Keratinocyte (primary cell): ENCODE results near the gene BOD1. TPM values are rescaled to one million over a fixed set of nuclear protein-coding genes. Genes with fewer than 3 reads are reported as not detected.
A peak's percentile ranks its signal among the peaks of the same experiment; 100 is the strongest.

Experiments used
- DNase-seq: peaks from one replicate; pipeline ENCODE4 v3.0.0-alpha.2; 2011; ENCODE audit warnings: low read depth, missing footprints, low spot score
- FAIRE-seq: peaks from 2 replicates; lab custom pipeline; 2011; peaks lifted over from hg19 to GRCh38; lab: Jason Lieb, UNC
- H2AFZ ChIP-seq: 2 replicates; pipeline ENCODE4 v1.6.0; 2012; ENCODE audit warnings: low read length, control low read depth, inconsistent platforms; ENCODE audit not compliant: control insufficient read depth
- H3K27ac ChIP-seq: 2 replicates; pipeline ENCODE4 v1.5.1; 2011; ENCODE audit warnings: low read length; ENCODE audit not compliant: control insufficient read depth, insufficient read depth
- H3K27me3 ChIP-seq: 3 replicates; pipeline ENCODE4 v1.6.0; 2011; ENCODE audit warnings: low read length; ENCODE audit not compliant: control insufficient read depth, insufficient read depth; ENCODE audit errors: extremely low read depth
- H3K36me3 ChIP-seq, 2 experiments: 2 replicates in 1 of 2; 3 replicates in 1 of 2; pipeline ENCODE4 v1.5.1; 2011; ENCODE audit warnings: low read length in 2 of 2, mild to moderate bottlenecking in 1 of 2; ENCODE audit not compliant: control insufficient read depth in 2 of 2, insufficient read depth in 2 of 2; ENCODE audit errors: extremely low read depth in 1 of 2
- H3K4me1 ChIP-seq: 3 replicates; pipeline ENCODE4 v1.5.1; 2011; ENCODE audit warnings: low read length; ENCODE audit not compliant: control insufficient read depth, insufficient read depth; ENCODE audit errors: extremely low read depth
- H3K4me2 ChIP-seq: 3 replicates; pipeline ENCODE4 v1.6.0; 2011; ENCODE audit warnings: low read depth, low read length; ENCODE audit not compliant: control insufficient read depth, insufficient read depth; ENCODE audit errors: extremely low read depth
- H3K4me3 ChIP-seq, 3 experiments: fragments of 200-600 bp in 1 of 3; sonication (generic) in 1 of 3; 2 replicates in 2 of 3; 3 replicates in 1 of 3; pipeline ENCODE4 v1.5.1; 2011 to 2016; ENCODE audit warnings: low read length in 3 of 3, mild to moderate bottlenecking in 3 of 3, control low read depth in 2 of 3, inconsistent platforms in 1 of 3, low read depth in 1 of 3, mixed read lengths in 1 of 3, mixed run types in 1 of 3, moderate library complexity in 1 of 3; ENCODE audit not compliant: control insufficient read depth in 2 of 3, insufficient read depth in 2 of 3; ENCODE audit errors: extremely low read depth in 1 of 3
- H3K79me2 ChIP-seq: 2 replicates; pipeline ENCODE4 v1.6.0; 2012; ENCODE audit warnings: low read length; ENCODE audit not compliant: control insufficient read depth, insufficient read depth
- H3K9ac ChIP-seq: 3 replicates; pipeline ENCODE4 v1.6.0; 2011; ENCODE audit warnings: low read length; ENCODE audit not compliant: control insufficient read depth, insufficient read depth; ENCODE audit errors: extremely low read depth
- H3K9me1 ChIP-seq: 3 replicates; pipeline ENCODE4 v1.6.0; 2011; ENCODE audit warnings: low read length; ENCODE audit not compliant: control insufficient read depth, insufficient read depth; ENCODE audit errors: extremely low read depth
- H3K9me3 ChIP-seq: 2 replicates; pipeline ENCODE4 v1.5.1; 2012; ENCODE audit warnings: low read depth, low read length; ENCODE audit not compliant: control insufficient read depth
- H4K20me1 ChIP-seq: 3 replicates; pipeline ENCODE4 v1.6.0; 2011; ENCODE audit warnings: low read length; ENCODE audit not compliant: control insufficient read depth, insufficient read depth; ENCODE audit errors: extremely low read depth
- EZH2 ChIP-seq: IDR thresholded peaks from one replicate; pipeline ENCODE4 v1.6.1; 2012; ENCODE audit warnings: inconsistent platforms, mild to moderate bottlenecking, low read length, moderate library complexity
- dilution Hi-C: fragments of 300-500 bp; cut with MboI; formaldehyde crosslinking; loops from one replicate; pipeline ENCODE4 v1.7.0; 2020; ENCODE audit warnings: low sequenced_read_pairs; ENCODE audit not compliant: extremely low pct_ligation_motif_present
- polyA plus RNA-seq, 5 experiments: library from polyadenylated mRNA; depleted of rRNA in 3 of 5; stranded (reverse) in 3 of 5; stranded (forward) in 1 of 5; unstranded in 1 of 5; fragments of >200 nt; gene quantifications; 1 replicate in 1 of 5; 2 replicates in 3 of 5; 3 replicates in 1 of 5; pipeline versions ENCODE4 v1.2.1 to v1.2.3, GENCODE V29; 2011 to 2012; ENCODE audit warnings: missing spikeins in 2 of 5, low read depth in 1 of 5, low replicate concordance in 1 of 5
- TF ChIP-seq, protein P1 (sequence below), 3 experiments: IDR thresholded peaks in 1 of 3; conservative IDR thresholded peaks in 1 of 3; optimal IDR thresholded peaks in 1 of 3; 2 replicates in 2 of 3; 3 replicates in 1 of 3; pipeline versions ENCODE3 to v1.5.1; 2011; ENCODE audit warnings: low read length in 3 of 3, mild to moderate bottlenecking in 3 of 3, moderate library complexity in 2 of 3, control low read depth in 1 of 3, inconsistent platforms in 1 of 3; ENCODE audit not compliant: insufficient read depth in 2 of 3; ENCODE audit errors: extremely low read depth in 1 of 3

Gene BOD1
- polyA plus RNA-seq, 1 donor (not counting 4 experiments of a cell fraction or from before 2014, with no cell fraction given) = 46.8 TPM

- Histone ChIP-seq H3K9me1 (no peaks in the 10 kb centered on the region), H3K79me2 (no peaks in the 10 kb centered on the region), H3K9me3 (peaks cover 5% of the 10 kb centered on the region), H3K4me2 (no peak overlapping the region), H3K27ac (no peak overlapping the region), H3K36me3 (no peaks in the 10 kb centered on the region), H3K4me1 (peaks cover 3% of the 10 kb centered on the region), H3K9ac (no peak overlapping the region), H3K27me3 (peaks cover 7% of the 10 kb centered on the region), H2AFZ (no peak overlapping the region), H3K4me3 (no peak overlapping the region), H4K20me1 (no peaks in the 10 kb centered on the region)
- DNase-seq (no peak), FAIRE-seq (no peak)
- no peak for TF ChIP-seq EZH2
- TF ChIP-seq, protein P1, sequence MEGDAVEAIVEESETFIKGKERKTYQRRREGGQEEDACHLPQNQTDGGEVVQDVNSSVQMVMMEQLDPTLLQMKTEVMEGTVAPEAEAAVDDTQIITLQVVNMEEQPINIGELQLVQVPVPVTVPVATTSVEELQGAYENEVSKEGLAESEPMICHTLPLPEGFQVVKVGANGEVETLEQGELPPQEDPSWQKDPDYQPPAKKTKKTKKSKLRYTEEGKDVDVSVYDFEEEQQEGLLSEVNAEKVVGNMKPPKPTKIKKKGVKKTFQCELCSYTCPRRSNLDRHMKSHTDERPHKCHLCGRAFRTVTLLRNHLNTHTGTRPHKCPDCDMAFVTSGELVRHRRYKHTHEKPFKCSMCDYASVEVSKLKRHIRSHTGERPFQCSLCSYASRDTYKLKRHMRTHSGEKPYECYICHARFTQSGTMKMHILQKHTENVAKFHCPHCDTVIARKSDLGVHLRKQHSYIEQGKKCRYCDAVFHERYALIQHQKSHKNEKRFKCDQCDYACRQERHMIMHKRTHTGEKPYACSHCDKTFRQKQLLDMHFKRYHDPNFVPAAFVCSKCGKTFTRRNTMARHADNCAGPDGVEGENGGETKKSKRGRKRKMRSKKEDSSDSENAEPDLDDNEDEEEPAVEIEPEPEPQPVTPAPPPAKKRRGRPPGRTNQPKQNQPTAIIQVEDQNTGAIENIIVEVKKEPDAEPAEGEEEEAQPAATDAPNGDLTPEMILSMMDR (optimal IDR thresholded peaks at IDR 0.05 in 1 of 3, IDR thresholded peaks at IDR 0.05 in 1 of 3, conservative IDR thresholded peaks at IDR 0.05 in 1 of 3; ENCODE audit: extremely low read depth in 1 of 3, insufficient read depth in 2 of 3, low read length in 3 of 3) = no peak
- dilution Hi-C loops = no loop called here
Measured at GRCh38 chr5:173574983-173575382, 41.5 kb downstream of the BOD1 start.

DNA sequence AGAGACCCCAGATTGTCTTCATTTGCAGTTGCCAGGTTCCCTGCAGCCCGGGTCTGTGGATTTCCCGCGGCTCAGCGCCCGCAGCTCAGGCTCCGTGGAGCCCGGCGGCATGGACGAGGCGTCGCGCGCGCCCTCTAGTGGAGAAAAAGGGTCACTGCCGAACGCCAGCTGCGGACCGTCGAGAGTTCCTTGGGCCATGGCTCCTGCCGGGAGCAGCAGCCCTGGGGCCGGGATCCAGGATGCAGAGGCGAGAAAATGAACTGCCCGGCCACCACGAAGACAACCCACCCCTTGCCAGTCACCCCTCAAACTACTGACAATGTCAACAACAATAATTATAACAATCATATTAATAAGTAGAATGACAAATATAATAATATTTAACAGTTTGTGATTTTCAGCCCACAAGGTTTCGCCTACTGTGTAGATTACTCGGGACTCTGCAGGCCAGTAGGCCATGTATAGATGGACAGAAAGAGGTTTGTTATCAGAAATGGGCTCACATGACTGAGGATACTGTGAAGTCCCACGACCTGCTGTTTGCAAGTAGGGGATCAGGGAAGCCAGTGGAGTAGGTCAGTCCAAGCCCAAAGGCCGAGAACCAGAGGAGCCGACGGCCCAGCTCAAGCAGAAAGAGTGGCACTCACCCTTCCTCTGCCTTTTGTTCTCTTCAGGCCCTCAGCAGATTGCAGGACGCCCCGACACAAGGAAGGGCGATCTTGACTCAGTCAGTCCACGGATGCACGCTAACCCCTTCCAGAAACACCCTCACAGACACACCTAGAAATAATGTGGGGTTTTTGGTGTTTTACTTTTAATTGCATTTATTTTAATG is 43.1 kb downstream of the BOD1 start:
- dilution Hi-C loops = no loop called here
- FAIRE-seq (no peak), DNase-seq (no peak)

More for the DNA sequence above, 43.1 kb downstream of the BOD1 start:
- Histone ChIP-seq H3K4me2 (peak overlapping the region; percentile 60), H3K27me3 (peaks cover 7% of the 10 kb centered on the region), H3K79me2 (no peaks in the 10 kb centered on the region), H3K4me3 (no peak overlapping the region), H4K20me1 (no peaks in the 10 kb centered on the region), H3K9me1 (no peaks in the 10 kb centered on the region), H3K36me3 (no peaks in the 10 kb centered on the region), H3K9ac (no peak overlapping the region), H3K4me1 (peaks cover 8% of the 10 kb centered on the region), H3K27ac (no peak overlapping the region), H3K9me3 (peaks cover 4% of the 10 kb centered on the region), H2AFZ (peak overlapping the region; percentile 61)
- no peak for TF ChIP-seq EZH2
- TF ChIP-seq, protein P1 (optimal IDR thresholded peaks at IDR 0.05 in 1 of 3, IDR thresholded peaks at IDR 0.05 in 1 of 3, conservative IDR thresholded peaks at IDR 0.05 in 1 of 3; ENCODE audit: extremely low read depth in 1 of 3, insufficient read depth in 2 of 3, low read length in 3 of 3) = peak; percentile 79 to 96 (median 94)
